HEK293 (cell line): ENCODE measurements around the gene ACTG2.

Source experiments
- BCL11B ChIP-seq: fragments of 450-650 bp; formaldehyde crosslinking; IDR thresholded peaks from 2 replicates; pipeline ENCODE4 v1.5.1; 2016; ENCODE audit warnings: low read depth, missing biosample characterization, missing genetic modification characterization
- GLIS1 ChIP-seq: fragments of 450-650 bp; formaldehyde crosslinking; IDR thresholded peaks from 2 replicates; pipeline ENCODE4 v1.5.1; 2016; ENCODE audit warnings: missing biosample characterization, missing genetic modification characterization
- OVOL3 ChIP-seq: fragments of 450-650 bp; formaldehyde crosslinking; IDR thresholded peaks from 2 replicates; pipeline ENCODE4 v1.5.1; 2016; ENCODE audit warnings: missing biosample characterization, missing genetic modification characterization
- SALL2 ChIP-seq: fragments of 450-650 bp; formaldehyde crosslinking; IDR thresholded peaks from 2 replicates; pipeline ENCODE4 v1.5.0; 2017; ENCODE audit warnings: missing biosample characterization, mild to moderate bottlenecking, missing genetic modification characterization, borderline replicate concordance
- ZBTB20 ChIP-seq: fragments of 450-650 bp; formaldehyde crosslinking; IDR thresholded peaks from 2 replicates; pipeline ENCODE4 v1.5.1; 2016; ENCODE audit warnings: missing biosample characterization, missing genetic modification characterization
- ZBTB26 ChIP-seq: fragments of 450-650 bp; formaldehyde crosslinking; optimal IDR thresholded peaks from 2 replicates; pipeline ENCODE3; 2016; ENCODE audit warnings: missing biosample characterization, mild to moderate bottlenecking, missing genetic modification characterization
- ZBTB7A ChIP-seq: fragments of 450-650 bp; formaldehyde crosslinking; IDR thresholded peaks from 2 replicates; pipeline ENCODE4 v1.5.1; 2016; ENCODE audit warnings: low read depth, missing biosample characterization, missing genetic modification characterization
- ZNF138 ChIP-seq: fragments of 450-650 bp; formaldehyde crosslinking; IDR thresholded peaks from 2 replicates; pipeline ENCODE4 v1.5.1; 2016; ENCODE audit warnings: missing biosample characterization, missing genetic modification characterization, borderline replicate concordance
- ZNF292 ChIP-seq: fragments of 450-650 bp; formaldehyde crosslinking; IDR thresholded peaks from 2 replicates; pipeline ENCODE4 v1.5.1; 2016; ENCODE audit warnings: low read depth, missing biosample characterization, missing genetic modification characterization, borderline replicate concordance
- ZNF324 ChIP-seq: fragments of 450-650 bp; formaldehyde crosslinking; IDR thresholded peaks from 2 replicates; pipeline ENCODE4 v1.5.1; 2016; ENCODE audit warnings: missing biosample characterization, missing genetic modification characterization
- ZNF335 ChIP-seq: fragments of 450-650 bp; formaldehyde crosslinking; conservative IDR thresholded peaks from 2 replicates; pipeline ENCODE4 v1.5.1; 2016; ENCODE audit warnings: missing biosample characterization, missing genetic modification characterization
- TF ChIP-seq, protein P1 (sequence below): fragments of 450-650 bp; formaldehyde crosslinking; IDR thresholded peaks from 2 replicates; pipeline ENCODE4 v1.5.1; 2016; ENCODE audit warnings: missing biosample characterization, missing genetic modification characterization
- TF ChIP-seq, protein P2 (sequence below): fragments of 450-650 bp; formaldehyde crosslinking; IDR thresholded peaks from 2 replicates; pipeline ENCODE4 v1.5.0; 2017; ENCODE audit warnings: missing biosample characterization, missing genetic modification characterization, borderline replicate concordance

GRCh38 chr2:73939419-73939818 is 46.6 kb downstream of the ACTG2 start:
- TF ChIP-seq, protein P1, sequence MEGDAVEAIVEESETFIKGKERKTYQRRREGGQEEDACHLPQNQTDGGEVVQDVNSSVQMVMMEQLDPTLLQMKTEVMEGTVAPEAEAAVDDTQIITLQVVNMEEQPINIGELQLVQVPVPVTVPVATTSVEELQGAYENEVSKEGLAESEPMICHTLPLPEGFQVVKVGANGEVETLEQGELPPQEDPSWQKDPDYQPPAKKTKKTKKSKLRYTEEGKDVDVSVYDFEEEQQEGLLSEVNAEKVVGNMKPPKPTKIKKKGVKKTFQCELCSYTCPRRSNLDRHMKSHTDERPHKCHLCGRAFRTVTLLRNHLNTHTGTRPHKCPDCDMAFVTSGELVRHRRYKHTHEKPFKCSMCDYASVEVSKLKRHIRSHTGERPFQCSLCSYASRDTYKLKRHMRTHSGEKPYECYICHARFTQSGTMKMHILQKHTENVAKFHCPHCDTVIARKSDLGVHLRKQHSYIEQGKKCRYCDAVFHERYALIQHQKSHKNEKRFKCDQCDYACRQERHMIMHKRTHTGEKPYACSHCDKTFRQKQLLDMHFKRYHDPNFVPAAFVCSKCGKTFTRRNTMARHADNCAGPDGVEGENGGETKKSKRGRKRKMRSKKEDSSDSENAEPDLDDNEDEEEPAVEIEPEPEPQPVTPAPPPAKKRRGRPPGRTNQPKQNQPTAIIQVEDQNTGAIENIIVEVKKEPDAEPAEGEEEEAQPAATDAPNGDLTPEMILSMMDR (tag by site-specific recombination): no peak
- TF ChIP-seq ZNF324 (tag by site-specific recombination): no peak
- TF ChIP-seq ZNF138 (tag by site-specific recombination): no peak
- no peak for TF ChIP-seq OVOL3
- TF ChIP-seq SALL2 (tag by site-specific recombination): no peak
- no peak for TF ChIP-seq BCL11B (tag by site-specific recombination)
- no peak for TF ChIP-seq ZNF335 (tag by site-specific recombination)
- TF ChIP-seq, protein P2, sequence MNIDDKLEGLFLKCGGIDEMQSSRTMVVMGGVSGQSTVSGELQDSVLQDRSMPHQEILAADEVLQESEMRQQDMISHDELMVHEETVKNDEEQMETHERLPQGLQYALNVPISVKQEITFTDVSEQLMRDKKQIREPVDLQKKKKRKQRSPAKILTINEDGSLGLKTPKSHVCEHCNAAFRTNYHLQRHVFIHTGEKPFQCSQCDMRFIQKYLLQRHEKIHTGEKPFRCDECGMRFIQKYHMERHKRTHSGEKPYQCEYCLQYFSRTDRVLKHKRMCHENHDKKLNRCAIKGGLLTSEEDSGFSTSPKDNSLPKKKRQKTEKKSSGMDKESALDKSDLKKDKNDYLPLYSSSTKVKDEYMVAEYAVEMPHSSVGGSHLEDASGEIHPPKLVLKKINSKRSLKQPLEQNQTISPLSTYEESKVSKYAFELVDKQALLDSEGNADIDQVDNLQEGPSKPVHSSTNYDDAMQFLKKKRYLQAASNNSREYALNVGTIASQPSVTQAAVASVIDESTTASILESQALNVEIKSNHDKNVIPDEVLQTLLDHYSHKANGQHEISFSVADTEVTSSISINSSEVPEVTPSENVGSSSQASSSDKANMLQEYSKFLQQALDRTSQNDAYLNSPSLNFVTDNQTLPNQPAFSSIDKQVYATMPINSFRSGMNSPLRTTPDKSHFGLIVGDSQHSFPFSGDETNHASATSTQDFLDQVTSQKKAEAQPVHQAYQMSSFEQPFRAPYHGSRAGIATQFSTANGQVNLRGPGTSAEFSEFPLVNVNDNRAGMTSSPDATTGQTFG: no peak
- no peak for TF ChIP-seq ZBTB20 (tag by site-specific recombination)
- TF ChIP-seq ZBTB26 (tag by site-specific recombination): no peak
- TF ChIP-seq GLIS1: no peak
- TF ChIP-seq ZNF292 (tag by site-specific recombination): no peak
- TF ChIP-seq ZBTB7A (tag by site-specific recombination): no peak
